22Rv1 (cell line): ENCODE results near the gene PPIL1.

Source experiments
- H3K27ac ChIP-seq: fragments of 450-650 bp; 2 replicates; pipeline ENCODE4 v1.5.1; 2017
- CTCF ChIP-seq: fragments of 450-650 bp; IDR thresholded peaks from 2 replicates; pipeline ENCODE4 v1.5.1; 2017; ENCODE audit warnings: mild to moderate bottlenecking
- ZFX ChIP-seq: fragments of 450-650 bp; IDR thresholded peaks from 2 replicates; pipeline ENCODE4 v1.6.1; 2017; ENCODE audit warnings: antibody characterized with exemption, borderline replicate concordance

Gene PPIL1

DNA sequence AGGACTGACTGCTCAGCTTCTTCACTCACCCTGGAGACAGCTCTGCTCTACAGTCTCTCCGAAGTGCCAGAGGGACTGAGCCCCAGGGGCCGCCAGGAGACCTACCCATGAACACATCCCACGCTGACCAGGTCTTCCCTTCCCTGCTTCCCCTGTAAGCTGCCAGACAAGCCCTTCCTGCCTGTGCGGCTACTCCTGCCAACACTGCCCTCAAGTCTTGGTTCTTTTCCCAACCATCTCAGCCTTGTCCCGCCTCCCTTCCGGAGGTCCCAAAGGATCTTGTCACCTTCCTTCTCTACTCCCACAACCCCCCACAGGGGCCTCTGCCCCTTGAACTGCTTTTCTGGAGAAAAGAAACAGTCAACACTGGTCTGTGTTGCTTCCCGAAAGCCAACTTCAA lies 50.4 kb downstream of the PPIL1 start:
- TF ChIP-seq ZFX (no peak), CTCF (no peak)
- H3K27ac ChIP-seq: no peak overlapping the region

- H3K27ac ChIP-seq: no peak overlapping the region
- no peak for TF ChIP-seq ZFX
- no peak for TF ChIP-seq CTCF
Observed at GRCh38 chr6:36823421-36824096, 51.0 kb downstream of the PPIL1 start.

- TF ChIP-seq CTCF (no peak), ZFX (no peak)
Observed at GRCh38 chr6:36822506-36823269, 51.9 kb downstream of the PPIL1 start.

GRCh38 chr6:36821581-36822335 lies 52.8 kb downstream of the PPIL1 start:
- TF ChIP-seq CTCF: no peak
- H3K27ac ChIP-seq: no peak overlapping the region

More at GRCh38 chr6:36822506-36823269, 51.9 kb downstream of the PPIL1 start:
- no peak overlapping the region for H3K27ac ChIP-seq

- no peak overlapping the region for H3K27ac ChIP-seq
- TF ChIP-seq ZFX: no peak
- no peak for TF ChIP-seq CTCF
Observed at GRCh38 chr6:36820700-36821580, 53.7 kb downstream of the PPIL1 start.

GRCh38 chr6:36818756-36819155 lies 55.8 kb downstream of the PPIL1 start:
- H3K27ac ChIP-seq: no peak overlapping the region
- TF ChIP-seq ZFX: no peak
- TF ChIP-seq CTCF: no peak
